ENCODE measurements around the gene UBE2H. TPM values are rescaled to one million over a fixed set of nuclear protein-coding genes. Genes with fewer than 3 reads are reported as not detected.
A peak's percentile ranks its signal among the peaks of the same experiment; 100 is the strongest.

UBE2H gene
- total RNA-seq, 4 donors from 2014 or later, result 31.0 to 131 (median 53.3) TPM

GRCh38 chr7:129917934-129918333, 34.8 kb downstream of the UBE2H start:
- H3K27ac ChIP-seq, result no peak overlapping the region
- no peak overlapping the region for H3K4me3 ChIP-seq
- H3K27me3 ChIP-seq, result no peaks in the 10 kb centered on the region
- no peak for TF ChIP-seq POLR2A (IDR thresholded peaks at IDR 0.05)
- TF ChIP-seq POLR2AphosphoS5 (IDR thresholded peaks at IDR 0.05), result no peak
- no peak for TF ChIP-seq EP300 (IDR thresholded peaks at IDR 0.05; ENCODE audit: low read depth)
- TF ChIP-seq CTCF (IDR thresholded peaks at IDR 0.05), result no peak
- intact Hi-C loops (cut with DNase I; ENCODE audit: low total_unique reads) (no loop called here), in situ Hi-C loops (cut with MboI; ENCODE audit: low pct_ligation_motif_present in 1 of 4, low pct_unique_long_range_greater_than_20kb in 1 of 4, low sequenced_read_pairs in 3 of 4) (no loop called here)
- H3K4me1 ChIP-seq, result peaks cover 18 to 32% (median 23%) of the 10 kb centered on the region in 4 donors
- WGBS, 2 donors (ENCODE audit: low coverage in 1 of 2), result 63 to 64% methylated on average over 4 of the region's 4 CpGs
- DNase-seq, result no peak
- no peaks in the 10 kb centered on the region for H3K36me3 ChIP-seq
- H3K9me3 ChIP-seq, result no peaks in the 10 kb centered on the region

GRCh38 chr7:129914536-129915272, 38.1 kb downstream of the UBE2H start:
- peak overlapping the region in 1 of 4 donors; percentile 5 for H3K27ac ChIP-seq
- in situ Hi-C loops (cut with MboI; ENCODE audit: low pct_ligation_motif_present in 1 of 4, low pct_unique_long_range_greater_than_20kb in 1 of 4, low sequenced_read_pairs in 3 of 4), result no loop called here
- no peak for DNase-seq

GRCh38 chr7:129913428-129913827, 39.3 kb downstream of the UBE2H start:
- 98% methylated on average over 3 of the region's 3 CpGs; no CpG with 5 or more reads in 1 of the 2 donors for WGBS, 2 donors (ENCODE audit: low coverage in 1 of 2)
- H3K4me3 ChIP-seq, result no peak overlapping the region
- H3K27me3 ChIP-seq, result no peaks in the 10 kb centered on the region
- no peak for TF ChIP-seq POLR2AphosphoS5 (IDR thresholded peaks at IDR 0.05)
- TF ChIP-seq CTCF (IDR thresholded peaks at IDR 0.05), result no peak
- TF ChIP-seq POLR2A (IDR thresholded peaks at IDR 0.05), result no peak
- no peak for TF ChIP-seq EP300 (IDR thresholded peaks at IDR 0.05; ENCODE audit: low read depth)
- H3K4me1 ChIP-seq, result peaks cover 18 to 34% (median 27%) of the 10 kb centered on the region in 4 donors
- no peak overlapping the region for H3K27ac ChIP-seq
- in situ Hi-C loops (cut with MboI; ENCODE audit: low pct_ligation_motif_present in 1 of 4, low pct_unique_long_range_greater_than_20kb in 1 of 4, low sequenced_read_pairs in 3 of 4) (no loop called here), intact Hi-C loops (cut with DNase I; ENCODE audit: low total_unique reads) (no loop called here)
- H3K36me3 ChIP-seq, result no peaks in the 10 kb centered on the region
- no peaks in the 10 kb centered on the region for H3K9me3 ChIP-seq
- no peak for DNase-seq

More at GRCh38 chr7:129914536-129915272, 38.1 kb downstream of the UBE2H start:
- no peaks in the 10 kb centered on the region for H3K27me3 ChIP-seq
- no peak overlapping the region for H3K4me3 ChIP-seq
- WGBS, 2 donors (ENCODE audit: low coverage in 1 of 2), result 30 to 48% methylated on average over 3 to 9 of the region's 9 CpGs
- no peak for TF ChIP-seq CTCF (IDR thresholded peaks at IDR 0.05)
- TF ChIP-seq POLR2A (IDR thresholded peaks at IDR 0.05), result no peak
- no peak for TF ChIP-seq EP300 (IDR thresholded peaks at IDR 0.05; ENCODE audit: low read depth)
- no peak for TF ChIP-seq POLR2AphosphoS5 (IDR thresholded peaks at IDR 0.05)
- intact Hi-C loops (cut with DNase I; ENCODE audit: low total_unique reads), result no loop called here
- H3K4me1 ChIP-seq, result peaks cover 18 to 32% (median 23%) of the 10 kb centered on the region in 4 donors
- H3K36me3 ChIP-seq, result no peaks in the 10 kb centered on the region
- H3K9me3 ChIP-seq, result no peaks in the 10 kb centered on the region

GRCh38 chr7:129911790-129912189, 41.0 kb downstream of the UBE2H start:
- no peak overlapping the region for H3K27ac ChIP-seq
- peaks cover 24 to 46% (median 30%) of the 10 kb centered on the region in 4 donors for H3K4me1 ChIP-seq
- TF ChIP-seq CTCF (IDR thresholded peaks at IDR 0.05), result no peak
- TF ChIP-seq POLR2AphosphoS5 (IDR thresholded peaks at IDR 0.05), result no peak
- no peak for TF ChIP-seq POLR2A (IDR thresholded peaks at IDR 0.05)
- TF ChIP-seq EP300 (IDR thresholded peaks at IDR 0.05; ENCODE audit: low read depth), result no peak
- intact Hi-C loops (cut with DNase I; ENCODE audit: low total_unique reads) (no loop called here), in situ Hi-C loops (cut with MboI; ENCODE audit: low pct_ligation_motif_present in 1 of 4, low pct_unique_long_range_greater_than_20kb in 1 of 4, low sequenced_read_pairs in 3 of 4) (no loop called here)
- DNase-seq, result no peak
- 84 to 92% methylated on average over 6 of the region's 6 CpGs for WGBS, 2 donors (ENCODE audit: low coverage in 1 of 2)
- H3K9me3 ChIP-seq, result no peaks in the 10 kb centered on the region
- H3K27me3 ChIP-seq, result no peaks in the 10 kb centered on the region
- H3K36me3 ChIP-seq, result no peaks in the 10 kb centered on the region
- H3K4me3 ChIP-seq, result no peak overlapping the region
